Body of pancreas (tissue), 4 donors: ENCODE results near the gene KLF16. TPM values are rescaled to one million over a fixed set of nuclear protein-coding genes. Genes with fewer than 3 reads are reported as not detected.

Source experiments
- ATAC-seq: fragments of 150-250 bp; one replicate; pipeline ENCODE4 v1.9.1; 2016
- DNase-seq, 4 donors: peaks; one replicate each; pipeline ENCODE4 v3.0.0-alpha.2; 2019
- H3K27ac ChIP-seq, 4 donors: fragments of 200-600 bp; sonication (generic); 1 replicate in 3 of 4; 2 replicates in 1 of 4; pipeline versions ENCODE4 v1.5.1 to v1.6.1; 2016 to 2019; ENCODE audit warnings: mild to moderate bottlenecking in 1 of 4, mixed read lengths in 1 of 4, moderate library complexity in 1 of 4
- H3K27me3 ChIP-seq, 2 donors: fragments of 200-600 bp; sonication (generic); one replicate each; pipeline ENCODE4 v1.6.0; 2016; ENCODE audit warnings: mild to moderate bottlenecking in 1 of 2
- H3K36me3 ChIP-seq, 2 donors: fragments of 200-600 bp; sonication (generic); replicated peaks in 1 of 2; 2 replicates each; pipeline ENCODE4 v1.5.1; 2016; ENCODE audit warnings: low read depth in 2 of 2; ENCODE audit not compliant: insufficient read depth in 1 of 2
- H3K4me1 ChIP-seq: fragments of 200-600 bp; sonication (generic); one replicate; pipeline ENCODE4 v1.6.0; 2016
- H3K4me3 ChIP-seq, 2 donors: fragments of 200-600 bp; sonication (generic); 1 replicate in 1 of 2; 2 replicates in 1 of 2; pipeline ENCODE4 v1.5.1; 2016 to 2019
- H3K9me3 ChIP-seq, 3 donors: fragments of 200-600 bp; sonication (generic); 1 replicate in 2 of 3; 2 replicates in 1 of 3; pipeline ENCODE4 v1.5.1; 2016
- POLR2A ChIP-seq, 3 donors: fragments of 450-650 bp; IDR thresholded peaks; one replicate each; pipeline ENCODE4 v1.6.1; 2016; ENCODE audit warnings: antibody characterized with exemption in 3 of 3, mild to moderate bottlenecking in 2 of 3
- WGBS, 2 donors: methylation state at CpG; one replicate each; pipeline ENCODE4 v1.1.5; 2017; 5-methylcytosine and 5-hydroxymethylcytosine counted together
- intact Hi-C: fragments of 100-400 bp; cut with DNase I; formaldehyde crosslinking; loops from one replicate; pipeline ENCODE4 v1.15.1; 2023
- microRNA counts, 2 donors: library from miRNA; unstranded; fragments of <30 nt; microRNA quantifications; one replicate each; lab custom pipeline; 2017
- microRNA-seq, 2 donors: library from miRNA; unstranded; fragments of <30 nt; microRNA quantifications; one replicate each; pipeline ENCODE4, GENCODE V29; 2016; ENCODE audit warnings: borderline number of aligned reads in 2 of 2, borderline replicate concordance in 2 of 2
- total RNA-seq, 2 donors: library from RNA; depleted of rRNA; stranded (reverse); fragments of >200 nt; gene quantifications; one replicate each; pipeline ENCODE4 v1.1.0, GENCODE V29; 2016
- TF ChIP-seq, protein P1 (sequence below), 7 experiments: fragments of 450-650 bp in 4 of 7; fragments of 200-600 bp in 3 of 7; sonication (generic) in 3 of 7; IDR thresholded peaks; one replicate each; pipeline ENCODE4 v1.5.1; 2016 to 2019; ENCODE audit warnings: antibody characterized with exemption in 7 of 7

Gene KLF16
- total RNA-seq, 2 donors from 2014 or later = 2.3 to 3.6 TPM

DNA sequence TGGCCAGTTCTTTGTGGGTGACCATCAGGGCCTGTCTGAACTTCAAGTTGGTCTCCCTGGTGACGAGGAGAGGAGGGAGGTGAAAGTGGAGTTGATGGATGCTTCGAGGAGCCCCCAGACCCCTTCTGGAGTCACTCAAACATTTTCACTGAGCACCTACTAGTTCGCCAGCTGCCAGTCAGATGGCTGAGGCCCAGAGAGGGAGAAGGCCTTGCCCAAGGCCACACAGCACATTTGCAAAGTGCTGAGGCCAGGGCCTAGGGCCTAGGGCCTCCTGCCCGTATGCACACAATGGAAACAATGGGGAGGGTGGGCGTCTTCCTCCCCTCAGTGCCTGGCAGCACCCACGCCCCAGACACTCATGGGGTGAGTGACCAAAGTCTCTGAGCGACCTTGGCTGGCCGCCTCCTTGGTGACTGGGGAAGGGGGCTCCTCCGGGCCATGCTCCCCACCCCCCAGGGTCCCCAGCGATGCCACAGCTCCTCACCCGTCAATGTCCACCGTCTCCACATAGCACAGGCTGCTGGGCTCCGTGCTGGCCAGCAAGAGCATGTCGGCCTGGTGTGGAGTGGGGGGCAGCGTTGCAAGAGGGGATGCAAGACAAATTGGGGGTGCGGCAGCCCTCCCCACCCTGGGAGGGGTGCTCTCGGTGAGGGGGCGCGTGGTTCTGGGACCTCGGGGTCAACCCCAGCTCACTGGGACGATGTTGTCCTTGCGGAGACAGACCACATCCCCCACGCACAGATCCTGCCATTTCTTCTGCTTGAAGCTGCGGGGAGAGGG lies 57.8 kb downstream of the KLF16 start:
- TF ChIP-seq, protein P1, sequence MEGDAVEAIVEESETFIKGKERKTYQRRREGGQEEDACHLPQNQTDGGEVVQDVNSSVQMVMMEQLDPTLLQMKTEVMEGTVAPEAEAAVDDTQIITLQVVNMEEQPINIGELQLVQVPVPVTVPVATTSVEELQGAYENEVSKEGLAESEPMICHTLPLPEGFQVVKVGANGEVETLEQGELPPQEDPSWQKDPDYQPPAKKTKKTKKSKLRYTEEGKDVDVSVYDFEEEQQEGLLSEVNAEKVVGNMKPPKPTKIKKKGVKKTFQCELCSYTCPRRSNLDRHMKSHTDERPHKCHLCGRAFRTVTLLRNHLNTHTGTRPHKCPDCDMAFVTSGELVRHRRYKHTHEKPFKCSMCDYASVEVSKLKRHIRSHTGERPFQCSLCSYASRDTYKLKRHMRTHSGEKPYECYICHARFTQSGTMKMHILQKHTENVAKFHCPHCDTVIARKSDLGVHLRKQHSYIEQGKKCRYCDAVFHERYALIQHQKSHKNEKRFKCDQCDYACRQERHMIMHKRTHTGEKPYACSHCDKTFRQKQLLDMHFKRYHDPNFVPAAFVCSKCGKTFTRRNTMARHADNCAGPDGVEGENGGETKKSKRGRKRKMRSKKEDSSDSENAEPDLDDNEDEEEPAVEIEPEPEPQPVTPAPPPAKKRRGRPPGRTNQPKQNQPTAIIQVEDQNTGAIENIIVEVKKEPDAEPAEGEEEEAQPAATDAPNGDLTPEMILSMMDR (IDR thresholded peaks at IDR 0.05) = no peak
- TF ChIP-seq POLR2A (IDR thresholded peaks at IDR 0.05) = no peak
- ATAC-seq = no peak
- intact Hi-C loops = no loop called here
- H3K27me3 ChIP-seq = no peaks in the 10 kb centered on the region
- WGBS, 2 donors = 74 to 86% methylated on average over 19 to 24 of the region's 24 CpGs
- no peaks in the 10 kb centered on the region for H3K9me3 ChIP-seq
- H3K27ac ChIP-seq = no peak overlapping the region
- H3K36me3 ChIP-seq = no peaks in the 10 kb centered on the region
- no peak overlapping the region for H3K4me3 ChIP-seq
- no peak for DNase-seq
- no peaks in the 10 kb centered on the region for H3K4me1 ChIP-seq

DNA sequence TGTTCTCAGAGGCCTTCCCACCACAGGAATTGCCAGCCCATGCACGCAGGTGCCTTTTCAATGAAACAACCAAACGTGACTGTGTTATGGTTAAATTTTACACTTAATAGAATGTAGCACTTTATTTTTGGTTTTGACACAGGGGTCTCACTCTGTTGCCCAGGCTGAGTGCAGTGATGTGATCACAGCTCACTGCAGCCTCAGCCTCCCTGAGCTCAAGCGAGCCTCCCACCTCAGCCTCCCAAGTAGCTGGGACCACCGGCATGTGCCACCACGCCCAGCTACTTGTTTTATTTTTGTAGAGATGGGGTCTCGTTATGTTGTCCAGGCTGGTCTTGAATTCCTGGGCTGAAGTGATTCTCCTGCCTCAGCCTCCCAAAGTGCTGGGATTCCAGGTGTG lies 58.5 kb downstream of the KLF16 start:
- TF ChIP-seq POLR2A (IDR thresholded peaks at IDR 0.05) = no peak
- TF ChIP-seq, protein P1 (IDR thresholded peaks at IDR 0.05) = no peak
- H3K4me1 ChIP-seq = no peaks in the 10 kb centered on the region
- no peak overlapping the region for H3K4me3 ChIP-seq
- intact Hi-C loops = no loop called here
- DNase-seq = no peak
- H3K27me3 ChIP-seq = no peaks in the 10 kb centered on the region
- 89% methylated on average over 6 of the region's 6 CpGs for WGBS, 2 donors
- no peaks in the 10 kb centered on the region for H3K9me3 ChIP-seq
- no peaks in the 10 kb centered on the region for H3K36me3 ChIP-seq
- H3K27ac ChIP-seq = no peak overlapping the region
- ATAC-seq = no peak

MicroRNAs encoded within 50 kb of the gene (microRNA counts, 767-probe panel; counts per million panel counts)
- 0 to 736 counts per million in 2 donors for microRNA hsa-miR-1909-3p (lab: Ali Mortazavi, UCI)

Small RNA genes lying within 50 kb of the gene (microRNA-seq; reads per million reads assigned to microRNA genes)
- 0 to 0.45 reads per million in 2 donors for gene MIR1909

Other genes with a start within 250 kb of the KLF16 start
- 10 to 100 TPM; 23.7 to 25.4 TPM for gene TCF3, start 211.0 kb downstream of the KLF16 start, total RNA-seq
- under 1 TPM in 1 of 2 donors, not detected in 1; 0.26 TPM for gene ONECUT3, start 110.1 kb downstream of the KLF16 start, total RNA-seq
- gene ATP8B3, start 51.3 kb downstream of the KLF16 start, total RNA-seq = under 1 TPM in 1 of 2 donors, not detected in 1; 0.52 TPM
- gene REXO1, start 15.1 kb downstream of the KLF16 start, total RNA-seq = 10 to 100 TPM; 16.6 to 19.8 TPM
- gene ABHD17A, start 21.9 kb upstream of the KLF16 start, total RNA-seq = 100 to 1,000 TPM in 1 of 2 donors, 10 to 100 TPM in 1; 56.8 to 100 TPM
- gene ADAT3, start 41.8 kb upstream of the KLF16 start, total RNA-seq = 10 to 100 TPM; 10.5 to 13.7 TPM
- 10 to 100 TPM; 37.6 to 67.2 TPM for gene SCAMP4, start 41.8 kb upstream of the KLF16 start, total RNA-seq
- 10 to 100 TPM; 35.3 to 65.6 TPM for gene CSNK1G2, start 77.6 kb upstream of the KLF16 start, total RNA-seq
- gene BTBD2, start 152.1 kb upstream of the KLF16 start, total RNA-seq = 10 to 100 TPM; 42.3 to 44.8 TPM
- 100 to 1,000 TPM; 180 to 273 TPM for gene MKNK2, start 187.7 kb upstream of the KLF16 start, total RNA-seq
- 10 to 100 TPM; 11.7 to 22.1 TPM for gene MOB3A, start 232.7 kb upstream of the KLF16 start, total RNA-seq
- 1 to 10 TPM; 3.4 to 4.0 TPM for gene IZUMO4, start 233.3 kb upstream of the KLF16 start, total RNA-seq